Fibroblast of skin of right biceps (primary cell): Measurements from ENCODE around the gene ASXL1.
"Not testable (repeated sequence)": the region's sequence is repeated elsewhere in the genome, so short reads cannot be mapped to it uniquely, and the experiment has no call there.

ENCODE experiments used
- DNase-seq: peaks from one replicate; pipeline ENCODE4 v3.0.0-alpha.2; 2013

Gene ASXL1

DNA sequence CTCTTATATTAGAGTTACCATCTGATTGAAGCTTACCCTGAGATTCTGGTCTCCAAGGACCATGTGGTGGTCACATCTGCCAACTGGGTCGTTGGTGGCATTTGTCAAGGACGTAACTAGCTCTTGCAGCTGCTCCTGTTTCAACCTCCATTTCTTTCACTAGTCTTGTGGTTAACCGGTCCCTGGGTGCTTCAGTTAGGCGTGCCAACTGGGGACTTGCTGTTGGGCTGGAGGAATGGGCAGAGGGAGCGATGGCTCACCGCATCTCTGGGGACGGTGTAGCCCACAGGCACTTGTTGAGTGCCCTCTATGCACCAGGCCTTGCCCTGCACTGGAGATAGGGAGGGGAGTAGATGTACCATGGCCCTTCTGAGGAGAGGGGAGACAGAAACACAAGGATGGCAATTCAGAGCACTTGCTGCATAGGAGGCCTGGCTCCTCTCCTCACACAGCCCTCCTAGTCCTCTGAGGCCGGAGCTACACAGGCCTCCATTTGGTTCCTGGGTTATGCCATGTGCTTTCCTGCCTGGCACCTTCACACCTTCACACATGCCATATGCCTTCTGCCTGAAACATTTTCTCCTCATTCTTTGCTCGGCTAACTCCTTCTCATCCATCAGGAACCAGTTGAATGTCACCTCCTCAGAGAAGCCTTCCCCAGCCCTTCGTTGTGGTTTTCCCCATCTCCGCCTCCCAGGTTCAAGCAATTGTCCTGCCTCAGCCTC, 20.0 kb upstream of the ASXL1 start:
- no peak for DNase-seq

- no peak for DNase-seq
Measured at GRCh38 chr20:32338665-32339064, 19.5 kb upstream of the ASXL1 start.

DNA sequence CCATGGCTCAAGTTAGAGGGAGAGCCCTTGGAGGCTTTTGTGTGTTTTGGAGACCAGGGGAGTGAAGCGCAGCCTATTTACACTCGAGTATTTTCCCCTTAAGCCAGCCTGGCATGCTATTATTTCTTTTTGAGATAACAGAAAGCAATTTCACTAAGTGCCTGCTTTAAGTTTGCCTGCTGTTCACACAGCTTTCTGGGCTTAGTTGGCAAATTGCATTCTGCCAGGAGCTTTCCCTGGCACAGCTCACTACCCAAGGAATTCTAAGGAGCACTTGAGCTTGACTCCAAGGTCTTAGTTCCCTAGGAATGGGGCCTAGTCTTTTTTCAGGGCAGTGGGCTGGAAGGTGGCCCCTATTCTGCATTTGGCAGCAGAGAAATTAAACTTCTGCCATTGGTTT, 19.0 kb upstream of the ASXL1 start:
- no peak for DNase-seq

DNA sequence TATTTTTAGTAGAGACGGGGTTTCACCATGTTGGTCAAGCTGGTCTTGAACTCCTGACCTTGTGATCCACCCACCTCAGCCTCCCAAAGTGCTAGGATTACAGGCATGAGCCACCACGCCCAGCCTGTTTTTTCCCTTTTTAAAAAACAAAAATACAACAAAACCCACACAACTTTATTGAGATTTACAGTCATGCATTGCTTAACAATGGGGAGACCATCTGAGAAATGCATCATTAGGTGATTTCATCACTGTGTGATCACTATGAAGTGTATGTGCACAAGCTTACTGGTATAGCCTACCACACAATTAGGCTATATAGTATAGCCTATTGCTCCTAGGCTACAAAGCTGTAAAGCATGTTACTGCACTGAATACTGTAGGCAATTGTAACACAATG, 17.1 kb upstream of the ASXL1 start:
- DNase-seq: not testable (repeated sequence)

GRCh38 chr20:32343439-32343838, 14.7 kb upstream of the ASXL1 start:
- DNase-seq: peak; percentile 84

DNA sequence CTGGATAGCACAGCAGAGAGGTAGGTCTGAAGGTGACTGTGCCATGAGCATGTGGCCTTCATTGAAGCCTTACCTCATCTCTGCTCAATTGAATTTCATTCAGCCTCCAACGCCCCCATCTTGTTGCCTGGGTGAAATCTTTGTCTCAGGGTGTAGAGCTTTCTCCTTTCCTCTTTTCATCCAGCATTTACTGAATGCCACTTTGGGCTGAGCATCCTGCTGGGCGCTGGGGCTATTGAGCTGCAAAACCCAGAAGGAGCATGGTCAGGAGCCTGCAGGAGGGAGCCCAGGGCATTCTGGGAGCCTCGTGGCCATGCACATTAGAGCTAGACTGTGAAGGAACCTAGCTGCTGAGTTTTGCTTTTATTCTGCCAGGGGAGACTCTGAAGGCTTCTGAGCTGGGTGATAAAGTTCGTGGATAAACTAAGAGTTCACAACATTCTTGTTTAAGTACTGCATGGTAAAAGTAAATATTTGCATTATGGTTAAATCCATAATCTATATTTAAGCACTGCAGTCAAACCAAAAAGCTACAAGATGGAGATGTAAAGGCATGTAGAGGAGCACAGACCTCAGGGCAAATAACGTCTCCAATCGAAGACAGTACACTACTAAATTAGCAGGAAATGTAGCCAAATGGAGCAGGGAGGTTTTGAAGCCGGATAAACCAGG, 13.2 kb upstream of the ASXL1 start:
- DNase-seq: no peak

DNA sequence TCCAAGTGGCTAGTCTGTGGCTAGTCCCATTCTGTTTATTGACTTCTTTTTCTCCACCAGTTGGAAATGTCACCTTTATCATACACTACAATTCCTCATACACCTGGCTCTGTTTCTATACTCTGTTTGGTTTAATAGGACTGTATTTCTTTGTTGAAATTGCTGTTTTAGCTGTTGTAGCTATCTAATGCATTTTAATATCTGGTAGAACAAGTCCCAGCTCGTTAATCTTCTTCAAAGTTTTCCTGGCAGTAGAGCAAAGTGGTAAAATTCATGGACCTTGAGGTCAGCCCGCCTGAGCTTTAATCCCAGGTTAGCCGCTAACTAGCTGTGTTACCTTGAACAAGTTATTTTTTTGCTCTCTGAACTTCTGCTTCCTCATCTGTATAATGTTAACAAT, 9.9 kb upstream of the ASXL1 start:
- no peak for DNase-seq

GRCh38 chr20:32350421-32350820, 7.7 kb upstream of the ASXL1 start:
- no peak for DNase-seq

DNA sequence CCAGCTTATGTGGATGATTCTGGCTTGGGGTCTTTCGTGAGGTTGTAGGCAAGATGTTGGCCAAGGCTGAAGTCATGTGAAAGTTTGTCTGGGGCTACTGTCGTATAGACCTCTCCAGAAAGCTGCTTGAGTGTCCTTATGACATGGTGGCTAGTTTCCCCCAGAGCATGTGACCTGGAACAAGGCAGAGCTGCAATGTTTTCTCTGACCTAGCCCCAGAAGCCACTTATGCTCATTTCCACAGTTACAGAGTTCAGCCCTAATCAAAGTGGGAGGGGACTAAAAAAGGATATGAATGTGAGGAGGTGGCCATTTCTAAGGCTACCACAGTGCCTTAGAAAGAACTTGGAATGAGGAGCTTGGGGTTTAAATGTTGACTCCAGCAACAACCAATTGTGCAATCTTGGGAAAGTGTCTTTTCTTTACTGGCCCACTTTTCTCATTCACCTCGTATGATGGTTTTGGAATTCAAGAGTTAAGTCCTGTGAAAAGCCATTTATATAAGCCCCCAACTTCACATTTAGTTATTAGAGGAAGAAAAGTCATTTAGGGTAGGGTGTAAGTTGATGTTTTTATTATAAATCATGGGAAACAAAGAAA, 5.9 kb upstream of the ASXL1 start:
- DNase-seq: no peak

- DNase-seq: no peak
Measured at GRCh38 chr20:32353848-32354496, 4.2 kb upstream of the ASXL1 start.

DNA sequence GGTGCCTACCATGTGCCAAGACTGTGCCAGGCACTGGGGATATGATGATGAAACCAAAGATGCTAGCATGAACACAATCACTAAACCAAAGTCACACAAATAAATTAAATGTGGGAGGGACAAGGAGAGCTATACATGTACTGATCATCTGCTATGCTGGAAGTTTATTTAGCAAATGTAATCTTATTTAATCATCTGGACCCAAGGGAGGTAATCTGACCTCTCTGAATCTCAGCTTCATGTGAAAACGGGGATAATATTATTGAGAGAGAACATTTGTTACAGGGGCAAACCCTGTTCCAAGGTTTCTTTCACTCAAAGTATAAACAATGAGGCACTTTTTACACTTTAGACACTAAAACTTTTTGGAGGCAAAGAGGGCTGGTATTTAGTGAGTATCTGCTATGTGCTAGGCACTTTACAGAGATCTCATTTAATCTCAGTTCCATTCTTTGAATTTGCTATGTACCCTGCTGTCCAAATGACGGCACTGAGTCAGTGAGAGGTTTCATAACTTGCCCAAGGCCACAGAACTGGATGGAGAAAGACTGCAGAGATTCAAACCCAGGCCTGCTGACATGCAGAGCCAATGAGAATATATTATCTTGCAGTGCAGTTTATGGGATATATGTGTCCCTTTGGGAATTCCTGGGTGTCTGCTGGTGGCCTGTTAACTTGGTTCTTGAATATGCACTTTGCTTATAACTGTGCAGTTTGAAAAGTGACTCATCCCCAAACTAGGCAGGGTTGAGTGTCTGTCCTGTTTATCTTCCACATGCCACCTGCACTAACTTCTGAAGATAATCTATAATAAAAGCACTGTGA, 3.3 kb upstream of the ASXL1 start:
- peak; percentile 86 for DNase-seq

DNA sequence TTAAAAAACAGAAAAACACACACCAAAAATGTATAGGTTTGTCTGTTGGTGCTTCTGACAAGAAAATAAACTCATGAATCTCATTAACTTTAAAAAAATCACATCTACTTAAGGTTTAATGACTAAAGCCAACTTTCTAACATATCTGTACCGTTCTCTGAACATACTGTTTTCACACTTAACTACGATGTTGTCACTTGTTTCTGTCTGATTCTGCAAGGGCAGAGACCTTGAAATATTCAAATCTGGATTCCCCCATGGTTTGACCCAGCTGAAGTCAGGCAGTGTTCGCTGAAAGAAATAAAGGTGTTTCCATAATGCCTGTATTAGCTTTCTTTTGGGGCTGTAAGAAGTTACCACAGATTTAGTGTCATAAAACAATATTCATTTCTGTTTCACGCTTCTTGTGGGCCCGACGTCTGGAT, 2.7 kb upstream of the ASXL1 start:
- no peak for DNase-seq

- DNase-seq: peak; percentile 90
Measured at GRCh38 chr20:32355907-32356621, 2.1 kb upstream of the ASXL1 start.

- DNase-seq: no peak
Measured at GRCh38 chr20:32356622-32357374, 1.3 kb upstream of the ASXL1 start.

- DNase-seq: no peak
Measured at GRCh38 chr20:32357375-32357868, 709 bp upstream of the ASXL1 start.

GRCh38 chr20:32358632-32358882, 426 bp downstream of the ASXL1 start:
- DNase-seq: no peak

GRCh38 chr20:32358883-32359632, 927 bp downstream of the ASXL1 start:
- DNase-seq: peak; percentile 77

GRCh38 chr20:32359633-32360332, 1.7 kb downstream of the ASXL1 start:
- peak; percentile 18 for DNase-seq

- no peak for DNase-seq
Measured at GRCh38 chr20:32360333-32360634, 2.2 kb downstream of the ASXL1 start.

DNA sequence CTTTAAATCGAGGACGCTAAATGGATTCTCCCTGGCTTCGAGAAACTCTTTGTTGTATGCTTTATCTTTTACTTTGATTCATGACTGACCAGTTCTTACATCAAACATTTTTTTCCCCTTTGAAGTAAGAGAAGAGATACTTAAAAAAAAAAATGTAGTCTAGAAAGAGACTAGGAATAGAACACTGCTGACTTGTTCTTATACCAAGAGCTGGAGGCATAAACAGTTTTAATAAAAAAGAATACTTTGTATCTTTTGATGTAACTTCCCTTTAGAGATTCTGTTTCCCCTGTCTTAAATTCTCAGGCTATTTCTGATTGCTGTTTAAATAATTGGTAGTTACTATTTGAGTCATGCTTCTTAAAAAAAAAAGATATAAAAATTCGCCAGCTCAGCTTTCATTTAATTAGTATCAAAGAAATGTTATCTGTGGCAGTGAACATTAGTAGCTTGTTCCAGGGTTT, 4.8 kb downstream of the ASXL1 start:
- DNase-seq: no peak
